Immature natural killer cell (primary cell): Measurements from ENCODE around the gene SYTL5. TPM values are rescaled to one million over a fixed set of nuclear protein-coding genes. Genes with fewer than 3 reads are reported as not detected.

Experiments
- DNase-seq, 3 donors: peaks; one replicate each; pipeline ENCODE4 v3.0.0; 2022; ENCODE audit warnings: mixed read lengths in 1 of 3
- H3K27ac Mint-ChIP-seq, 6 donors: one replicate each; pipeline ENCODE4 v1.8.0; 2020; ENCODE audit warnings: mixed read lengths in 6 of 6, mild to moderate bottlenecking in 5 of 6, inconsistent platforms in 4 of 6, moderate library complexity in 3 of 6
- H3K27me3 Mint-ChIP-seq, 3 donors: one replicate each; pipeline ENCODE4 v1.8.0; 2020 to 2021; ENCODE audit warnings: low read depth in 3 of 3, mild to moderate bottlenecking in 3 of 3, mixed read lengths in 3 of 3, moderate library complexity in 3 of 3, inconsistent platforms in 1 of 3
- H3K36me3 Mint-ChIP-seq, 3 donors: one replicate each; pipeline ENCODE4 v1.8.0; 2020; ENCODE audit warnings: mixed read lengths in 3 of 3, inconsistent platforms in 2 of 3, mild to moderate bottlenecking in 2 of 3
- H3K4me1 Mint-ChIP-seq, 2 donors: one replicate each; pipeline ENCODE4 v1.8.0; 2020; ENCODE audit warnings: inconsistent platforms in 2 of 2, mild to moderate bottlenecking in 2 of 2, mixed read lengths in 2 of 2, moderate library complexity in 1 of 2
- H3K4me3 Mint-ChIP-seq, 5 donors: one replicate each; pipeline ENCODE4 v1.8.0; 2020; ENCODE audit warnings: mild to moderate bottlenecking in 5 of 5, mixed read lengths in 5 of 5, inconsistent platforms in 3 of 5, moderate library complexity in 3 of 5
- H3K9me3 Mint-ChIP-seq, 6 donors: one replicate each; pipeline ENCODE4 v1.8.0; 2020; ENCODE audit warnings: mild to moderate bottlenecking in 6 of 6, mixed read lengths in 6 of 6, inconsistent platforms in 4 of 6, moderate library complexity in 3 of 6
- polyA plus RNA-seq, 3 donors: library from polyadenylated mRNA; unstranded; fragments of 300-500 nt; fragmentation: Illumina TruSeq; gene quantifications; one replicate each; pipeline ENCODE4 v1.2.3, GENCODE V29; 2021

The SYTL5 gene
- polyA plus RNA-seq, 3 donors from 2014 or later = not detected

DNA sequence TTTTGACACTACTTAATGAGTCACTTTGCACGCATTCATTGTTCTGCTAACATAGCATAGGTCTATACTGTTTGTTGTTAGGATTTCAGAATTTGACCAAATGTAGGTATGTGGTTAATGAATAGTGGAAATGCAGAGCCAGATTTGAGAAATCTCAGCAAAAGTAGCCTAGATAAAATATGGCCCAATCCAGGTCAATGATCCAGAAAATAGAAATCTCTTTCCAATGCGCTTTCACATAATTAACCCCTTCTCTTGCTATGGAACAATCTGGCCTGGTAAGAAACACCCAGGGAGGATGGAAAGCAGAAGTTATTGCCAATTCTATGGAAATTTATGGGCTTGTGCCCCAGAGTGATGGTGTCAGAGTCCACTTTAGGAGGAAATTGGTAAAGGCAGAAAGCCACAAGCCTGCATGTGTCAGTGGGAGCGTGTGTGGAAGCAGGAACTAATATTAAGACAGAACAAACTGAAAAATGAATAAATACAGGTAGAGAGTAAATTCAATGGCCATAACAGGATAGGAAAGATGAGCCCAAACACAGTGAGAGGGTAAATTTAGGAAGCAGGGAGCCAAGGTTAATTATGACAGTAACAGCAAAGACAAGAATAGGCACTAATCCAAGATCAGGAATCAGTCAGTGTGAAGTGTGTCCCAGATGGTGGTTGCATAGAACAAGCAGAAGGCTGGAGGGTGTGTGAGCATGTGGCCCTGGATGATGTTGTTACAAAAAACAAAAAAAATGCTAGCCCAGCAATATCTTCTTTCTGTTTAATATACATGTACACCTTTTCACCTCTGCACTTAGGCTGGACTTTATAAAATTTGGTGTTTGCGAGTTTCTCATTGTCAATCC, 102.9 kb downstream of the SYTL5 start:
- peaks cover 0 to 2% (median 0%) of the 10 kb centered on the region in 6 donors for H3K9me3 Mint-ChIP-seq
- H3K27me3 Mint-ChIP-seq = peaks cover 0 to 5% (median 0%) of the 10 kb centered on the region in 3 donors
- peaks cover 4 to 10% of the 10 kb centered on the region in 2 donors for H3K4me1 Mint-ChIP-seq
- H3K27ac Mint-ChIP-seq = no peak overlapping the region
- no peak overlapping the region for H3K4me3 Mint-ChIP-seq
- no peaks in the 10 kb centered on the region for H3K36me3 Mint-ChIP-seq
- DNase-seq = no peak

DNA sequence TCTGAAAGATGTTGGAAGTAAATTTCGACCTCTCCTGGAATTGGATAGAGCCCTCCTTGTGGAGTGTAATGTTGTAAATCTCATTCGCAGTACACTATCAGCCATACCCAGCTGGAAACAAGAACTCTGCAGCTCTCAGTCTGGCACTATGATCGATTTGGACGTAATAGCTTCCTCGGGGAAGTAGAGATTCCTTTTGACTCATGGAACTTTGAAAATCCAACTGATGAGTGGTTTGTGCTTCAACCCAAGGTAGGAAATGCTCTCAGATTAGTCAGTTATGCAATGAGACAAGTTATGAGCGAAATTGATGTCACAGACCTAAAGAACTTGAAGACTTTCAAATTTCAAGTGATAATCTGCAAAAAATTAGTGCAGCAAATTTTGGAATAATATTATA, 103.9 kb downstream of the SYTL5 start:
- H3K27ac Mint-ChIP-seq = no peak overlapping the region
- H3K27me3 Mint-ChIP-seq = peaks cover 0 to 5% (median 0%) of the 10 kb centered on the region in 3 donors
- no peaks in the 10 kb centered on the region for H3K4me1 Mint-ChIP-seq
- H3K9me3 Mint-ChIP-seq = peaks cover 0 to 2% (median 0%) of the 10 kb centered on the region in 6 donors
- H3K36me3 Mint-ChIP-seq = no peaks in the 10 kb centered on the region
- no peak for DNase-seq
- no peak overlapping the region for H3K4me3 Mint-ChIP-seq

DNA sequence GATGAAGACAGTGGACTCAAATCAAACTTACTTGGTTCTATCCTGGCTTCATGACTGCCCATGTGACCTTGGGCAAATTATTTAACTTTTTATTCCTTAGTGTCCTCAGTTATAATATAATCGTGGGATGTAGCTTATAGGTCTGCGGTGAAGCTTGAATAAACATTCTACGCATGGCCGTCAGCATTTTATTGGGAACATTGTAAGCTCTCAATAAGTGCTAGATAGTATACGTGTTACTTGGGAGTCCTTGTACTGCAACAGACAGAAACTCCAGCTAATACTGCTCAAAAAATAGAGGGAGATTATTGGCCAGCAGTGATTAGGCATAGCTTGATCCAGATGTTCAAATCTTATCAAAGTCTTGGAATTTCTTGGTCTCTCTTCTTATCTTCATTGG, 104.8 kb downstream of the SYTL5 start:
- no peak overlapping the region for H3K27ac Mint-ChIP-seq
- H3K4me1 Mint-ChIP-seq = no peaks in the 10 kb centered on the region

DNA sequence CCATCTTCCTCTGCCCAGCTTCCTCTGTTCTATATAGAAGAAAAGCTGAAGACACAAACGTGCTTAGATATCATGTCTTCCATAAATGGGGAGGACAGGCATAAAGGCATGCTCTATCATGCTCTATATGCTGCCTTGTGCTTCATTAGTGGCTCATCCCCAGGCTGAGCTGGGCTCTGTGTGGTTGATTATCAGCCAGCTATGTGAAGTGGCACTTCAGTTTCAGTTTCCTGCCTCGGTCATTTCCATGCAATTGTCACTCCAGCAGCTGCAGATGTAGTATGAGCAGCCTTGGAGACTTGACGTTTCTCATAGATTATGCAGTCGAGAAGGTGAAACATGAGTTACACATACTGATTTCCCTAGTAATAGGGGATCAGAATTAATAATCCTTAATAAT, 106.2 kb downstream of the SYTL5 start:
- peaks cover 0 to 3% (median 0%) of the 10 kb centered on the region in 6 donors for H3K9me3 Mint-ChIP-seq
- no peaks in the 10 kb centered on the region for H3K4me1 Mint-ChIP-seq
- H3K27me3 Mint-ChIP-seq = peaks cover 0 to 5% (median 0%) of the 10 kb centered on the region in 3 donors

More for the DNA sequence above, 104.8 kb downstream of the SYTL5 start:
- DNase-seq = no peak
- peaks cover 0 to 3% (median 0%) of the 10 kb centered on the region in 6 donors for H3K9me3 Mint-ChIP-seq
- no peak overlapping the region for H3K4me3 Mint-ChIP-seq
- H3K36me3 Mint-ChIP-seq = no peaks in the 10 kb centered on the region
- peaks cover 0 to 5% (median 0%) of the 10 kb centered on the region in 3 donors for H3K27me3 Mint-ChIP-seq

DNA sequence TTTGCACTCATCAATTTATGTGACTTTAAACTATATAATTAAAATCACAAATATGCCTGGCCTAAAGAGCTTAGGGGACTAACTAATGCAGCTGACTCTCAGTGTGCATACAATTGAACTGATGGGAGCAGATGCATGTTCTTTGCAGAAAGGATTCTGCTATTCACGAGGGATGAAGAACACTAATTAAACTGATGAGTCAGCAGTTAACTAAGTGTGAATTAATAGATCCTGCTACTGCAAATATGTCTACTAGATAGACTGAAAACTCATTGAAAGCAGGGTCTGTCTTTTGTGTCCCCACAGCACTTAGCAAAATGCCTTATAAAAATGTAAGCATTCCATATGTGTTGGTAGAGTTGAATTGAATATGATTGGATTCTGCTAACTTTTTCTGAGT, 110.4 kb downstream of the SYTL5 start:
- H3K9me3 Mint-ChIP-seq = peaks cover 0 to 3% (median 0%) of the 10 kb centered on the region in 6 donors
- H3K27me3 Mint-ChIP-seq = peaks cover 0 to 12% (median 2%) of the 10 kb centered on the region in 3 donors
- H3K36me3 Mint-ChIP-seq = no peaks in the 10 kb centered on the region
- no peak overlapping the region for H3K27ac Mint-ChIP-seq
- no peaks in the 10 kb centered on the region for H3K4me1 Mint-ChIP-seq
- H3K4me3 Mint-ChIP-seq = no peak overlapping the region
- DNase-seq = no peak

More for the DNA sequence above, 106.2 kb downstream of the SYTL5 start:
- no peak for DNase-seq
- Mint-ChIP-seq H3K4me3 (no peak overlapping the region), H3K36me3 (no peaks in the 10 kb centered on the region), H3K27ac (no peak overlapping the region)

DNA sequence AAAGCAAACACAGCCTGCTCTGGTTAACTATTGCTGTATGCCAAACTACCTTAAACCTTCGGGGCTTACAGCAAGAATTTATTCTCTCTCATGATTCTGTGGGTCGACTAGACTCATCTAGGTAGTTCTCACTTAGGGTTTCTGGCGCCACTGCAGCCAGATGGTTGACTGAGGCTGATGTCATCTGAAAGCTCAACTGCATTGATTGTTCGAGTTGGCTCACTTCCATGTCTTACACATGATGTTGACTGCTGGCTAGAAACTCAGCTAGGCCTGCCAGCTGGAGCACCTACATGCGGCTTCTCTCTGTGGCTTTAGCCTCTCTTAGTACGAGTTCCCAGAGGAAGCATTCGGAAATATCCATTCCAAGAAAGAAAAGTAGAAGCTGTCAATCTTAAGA, 111.1 kb downstream of the SYTL5 start:
- Mint-ChIP-seq H3K9me3 (peaks cover 0 to 3% (median 0%) of the 10 kb centered on the region in 6 donors), H3K36me3 (no peaks in the 10 kb centered on the region), H3K27ac (no peak overlapping the region), H3K27me3 (peaks cover 0 to 11% (median 2%) of the 10 kb centered on the region in 3 donors), H3K4me3 (no peak overlapping the region), H3K4me1 (no peaks in the 10 kb centered on the region)
- no peak for DNase-seq

DNA sequence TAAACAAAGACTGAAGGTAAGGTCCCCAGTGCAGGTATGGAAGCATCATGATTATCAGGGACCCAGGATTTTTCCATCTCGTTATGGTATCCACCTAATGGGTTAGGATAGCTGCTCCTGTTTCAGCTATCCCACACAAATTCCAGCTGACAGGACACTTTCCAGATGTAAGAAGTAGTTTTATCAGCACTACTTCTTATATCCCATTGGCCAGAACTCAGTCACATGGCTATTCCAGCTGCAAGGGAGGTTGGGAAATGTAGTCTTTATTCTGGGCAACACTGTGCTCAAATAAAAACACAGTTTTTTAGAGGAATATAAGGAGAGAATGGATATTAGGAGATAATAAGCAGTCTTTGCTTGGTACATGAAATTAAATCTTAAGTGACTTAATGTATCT, 117.6 kb downstream of the SYTL5 start:
- H3K36me3 Mint-ChIP-seq = no peaks in the 10 kb centered on the region
- no peaks in the 10 kb centered on the region for H3K4me1 Mint-ChIP-seq
- no peak for DNase-seq
- H3K4me3 Mint-ChIP-seq = no peak overlapping the region
- H3K27ac Mint-ChIP-seq = no peak overlapping the region
- H3K27me3 Mint-ChIP-seq = peaks cover 0 to 13% (median 3%) of the 10 kb centered on the region in 3 donors
- H3K9me3 Mint-ChIP-seq = no peaks in the 10 kb centered on the region

DNA sequence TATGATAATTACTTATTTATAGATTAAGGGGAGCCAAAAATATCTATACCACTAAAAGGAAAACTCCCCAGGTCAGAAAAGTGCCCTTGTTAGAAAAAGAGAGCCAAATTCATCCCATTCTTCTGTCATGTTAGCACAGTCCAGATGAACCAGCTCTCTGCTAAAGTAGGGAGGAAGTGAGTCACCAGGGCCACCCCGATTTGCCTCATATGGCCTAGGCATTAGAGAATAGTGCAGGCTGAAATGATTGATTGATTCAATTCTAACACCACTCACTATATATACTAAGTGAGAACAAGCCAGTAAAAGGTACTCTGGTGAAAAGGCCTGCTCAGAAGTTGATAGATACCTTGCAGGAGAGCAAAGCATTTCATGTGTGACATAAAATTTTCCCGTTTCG, 119.8 kb downstream of the SYTL5 start:
- no peak for DNase-seq
- Mint-ChIP-seq H3K4me3 (no peak overlapping the region), H3K36me3 (no peaks in the 10 kb centered on the region), H3K27ac (no peak overlapping the region), H3K4me1 (no peaks in the 10 kb centered on the region), H3K27me3 (peaks cover 0 to 14% (median 3%) of the 10 kb centered on the region in 3 donors), H3K9me3 (no peaks in the 10 kb centered on the region)

DNA sequence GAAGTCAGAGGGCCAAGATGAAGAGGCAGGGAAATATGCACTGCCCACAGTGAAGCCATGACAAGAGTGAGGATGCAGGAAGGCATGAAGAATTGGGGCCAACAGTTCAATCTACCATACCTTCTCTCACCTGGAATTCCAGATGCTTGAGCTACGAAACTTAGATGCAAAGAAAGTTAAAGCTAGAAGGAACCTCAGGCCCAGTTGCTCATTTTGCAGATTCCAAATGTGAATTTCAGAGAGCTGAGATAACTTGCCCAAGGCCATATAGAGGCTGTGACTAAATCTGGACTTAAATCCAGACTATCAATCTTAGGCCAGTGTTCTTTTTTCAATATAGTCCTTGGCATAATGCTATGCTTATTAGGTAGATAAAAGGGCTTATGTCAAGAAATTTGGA, 121.6 kb downstream of the SYTL5 start:
- Mint-ChIP-seq H3K36me3 (no peaks in the 10 kb centered on the region), H3K4me3 (no peak overlapping the region), H3K4me1 (no peaks in the 10 kb centered on the region), H3K9me3 (no peaks in the 10 kb centered on the region), H3K27me3 (peaks cover 0 to 9% (median 3%) of the 10 kb centered on the region in 3 donors), H3K27ac (no peak overlapping the region)
- DNase-seq = no peak

DNA sequence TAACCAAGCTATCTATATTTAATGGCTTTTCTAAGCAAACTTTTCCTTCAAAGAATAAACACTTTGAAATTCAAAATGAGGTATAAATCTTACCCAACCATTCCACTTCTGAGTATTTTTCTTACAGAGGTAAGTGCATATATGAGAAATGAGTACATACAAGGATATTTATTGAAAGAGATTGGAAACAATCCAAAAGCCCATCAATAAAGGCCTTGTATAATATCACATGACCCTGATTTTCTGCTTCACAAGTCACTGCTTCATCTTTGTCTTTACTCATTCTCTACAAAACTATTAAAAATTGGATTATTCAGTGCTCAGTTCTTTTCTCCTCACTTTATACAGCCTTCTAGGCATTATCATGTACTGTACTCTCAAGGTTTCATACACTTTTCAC, 123.0 kb downstream of the SYTL5 start:
- Mint-ChIP-seq H3K9me3 (no peaks in the 10 kb centered on the region), H3K27me3 (peaks cover 0 to 9% (median 3%) of the 10 kb centered on the region in 3 donors), H3K4me1 (no peaks in the 10 kb centered on the region), H3K4me3 (no peak overlapping the region), H3K27ac (no peak overlapping the region), H3K36me3 (no peaks in the 10 kb centered on the region)
- no peak for DNase-seq

DNA sequence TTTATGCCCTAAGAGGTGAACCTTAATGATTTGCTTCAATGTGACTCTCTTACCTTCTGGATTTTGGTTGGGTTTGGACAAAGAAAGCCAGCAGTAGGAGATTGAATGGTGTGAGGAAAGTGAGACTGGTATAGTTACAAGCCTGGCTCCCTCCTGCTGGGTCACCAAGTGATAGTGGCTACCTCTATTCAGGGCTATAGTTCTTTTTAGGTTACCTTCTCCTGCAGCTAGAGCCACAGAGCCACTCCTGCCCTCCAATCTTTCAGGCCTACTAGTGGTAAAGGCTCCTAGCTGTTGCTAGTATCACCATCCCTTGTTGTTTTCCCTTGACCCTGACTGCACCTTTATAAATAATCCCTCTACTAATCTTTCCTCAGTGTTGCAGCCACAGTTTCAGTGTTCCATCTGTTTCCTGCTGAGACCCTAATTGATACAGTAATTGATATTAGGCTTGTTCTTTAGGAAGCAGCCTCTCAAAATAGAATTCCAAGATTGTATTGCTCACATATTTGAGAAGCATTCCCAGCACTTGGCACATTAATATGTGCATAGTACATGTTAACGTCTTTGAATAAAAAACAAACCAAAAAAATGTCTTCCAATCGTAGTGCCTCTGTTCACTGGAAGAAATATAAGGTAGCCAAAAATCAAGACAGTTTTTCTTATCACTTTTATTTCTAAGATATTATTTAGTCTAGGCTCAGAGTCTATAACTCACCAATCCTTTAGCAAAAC, 132.0 kb downstream of the SYTL5 start:
- Mint-ChIP-seq H3K36me3 (no peaks in the 10 kb centered on the region), H3K27ac (no peak overlapping the region), H3K4me3 (no peak overlapping the region), H3K27me3 (peaks cover 0 to 9% (median 3%) of the 10 kb centered on the region in 3 donors), H3K4me1 (no peaks in the 10 kb centered on the region), H3K9me3 (no peaks in the 10 kb centered on the region)
- no peak for DNase-seq

DNA sequence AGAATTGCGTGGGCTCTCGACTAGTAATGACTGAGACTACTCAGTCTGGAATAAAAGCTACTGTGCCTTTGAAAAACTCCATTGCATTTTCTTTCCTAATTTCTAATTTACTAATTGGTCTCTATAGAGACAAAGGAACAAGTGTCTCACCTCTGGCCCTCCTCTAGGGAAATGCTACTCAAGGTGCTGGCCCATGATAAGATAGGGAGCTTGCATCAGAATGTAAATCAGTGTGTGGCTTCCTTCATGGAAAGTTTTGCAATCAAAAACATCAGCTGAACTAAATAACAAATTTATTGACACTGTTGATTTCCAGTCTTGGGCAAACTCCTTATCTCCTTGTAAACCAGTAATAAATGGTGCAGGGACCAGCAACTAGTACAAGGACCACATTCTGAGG, 132.5 kb downstream of the SYTL5 start:
- Mint-ChIP-seq H3K27me3 (peaks cover 0 to 9% (median 3%) of the 10 kb centered on the region in 3 donors), H3K4me1 (no peaks in the 10 kb centered on the region), H3K36me3 (no peaks in the 10 kb centered on the region), H3K9me3 (no peaks in the 10 kb centered on the region), H3K4me3 (no peak overlapping the region), H3K27ac (no peak overlapping the region)
- no peak for DNase-seq

DNA sequence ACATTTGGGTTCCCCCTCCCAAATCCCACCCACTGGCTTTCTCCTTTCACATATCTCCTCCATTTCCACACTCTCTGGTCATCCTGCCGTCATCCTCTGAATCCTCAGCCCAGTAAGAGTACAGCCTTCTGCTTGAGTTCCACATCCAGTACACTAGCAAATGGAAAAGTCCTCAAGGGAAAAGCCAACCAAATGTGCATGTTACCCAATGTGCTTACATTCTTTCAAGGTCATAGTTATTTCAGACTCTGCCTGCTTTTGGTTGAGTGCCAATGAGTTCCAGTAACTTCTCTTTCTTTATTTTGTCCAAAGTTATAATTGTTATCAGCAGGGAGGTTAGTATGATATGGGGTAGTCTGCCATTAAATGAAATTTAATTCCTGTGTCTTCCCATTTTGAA, 136.3 kb downstream of the SYTL5 start:
- H3K27me3 Mint-ChIP-seq = peaks cover 0 to 9% (median 2%) of the 10 kb centered on the region in 3 donors
- no peak for DNase-seq
- H3K9me3 Mint-ChIP-seq = peaks cover 0 to 2% (median 0%) of the 10 kb centered on the region in 6 donors

DNA sequence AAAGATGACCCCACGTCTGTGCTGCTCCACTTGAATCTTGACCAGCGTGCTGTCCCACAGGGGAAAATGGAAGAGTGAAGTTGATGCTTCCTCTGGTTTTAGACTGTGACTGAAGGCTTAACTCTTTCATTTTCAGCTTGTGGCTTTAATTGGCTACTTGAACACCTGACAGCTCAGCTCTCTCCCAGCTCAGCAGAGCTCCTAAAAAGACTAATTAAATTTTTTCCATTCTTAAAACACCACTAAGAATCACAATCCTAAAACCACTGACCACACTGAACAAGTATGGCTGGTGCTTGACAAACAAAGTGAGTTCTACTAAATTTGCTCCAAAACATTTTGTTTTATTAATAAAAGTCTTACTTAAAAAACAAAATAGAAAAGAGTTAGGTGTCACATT, 142.7 kb downstream of the SYTL5 start:
- Mint-ChIP-seq H3K4me1 (no peaks in the 10 kb centered on the region), H3K27me3 (peaks cover 0 to 7% (median 0%) of the 10 kb centered on the region in 3 donors), H3K36me3 (no peaks in the 10 kb centered on the region), H3K4me3 (no peak overlapping the region), H3K9me3 (peaks cover 0 to 2% (median 0%) of the 10 kb centered on the region in 6 donors), H3K27ac (no peak overlapping the region)
- no peak for DNase-seq

More for the DNA sequence above, 136.3 kb downstream of the SYTL5 start:
- H3K4me1 Mint-ChIP-seq = no peaks in the 10 kb centered on the region
- H3K36me3 Mint-ChIP-seq = no peaks in the 10 kb centered on the region
- no peak overlapping the region for H3K27ac Mint-ChIP-seq
- H3K4me3 Mint-ChIP-seq = no peak overlapping the region
